ENCODE measurements around the gene CXXC1.
A peak's percentile ranks its signal among the peaks of the same experiment; 100 is the strongest.
"Not testable (repeated sequence)": the region's sequence is repeated elsewhere in the genome, so short reads cannot be mapped to it uniquely, and the experiment has no call there.

Gene CXXC1

DNA sequence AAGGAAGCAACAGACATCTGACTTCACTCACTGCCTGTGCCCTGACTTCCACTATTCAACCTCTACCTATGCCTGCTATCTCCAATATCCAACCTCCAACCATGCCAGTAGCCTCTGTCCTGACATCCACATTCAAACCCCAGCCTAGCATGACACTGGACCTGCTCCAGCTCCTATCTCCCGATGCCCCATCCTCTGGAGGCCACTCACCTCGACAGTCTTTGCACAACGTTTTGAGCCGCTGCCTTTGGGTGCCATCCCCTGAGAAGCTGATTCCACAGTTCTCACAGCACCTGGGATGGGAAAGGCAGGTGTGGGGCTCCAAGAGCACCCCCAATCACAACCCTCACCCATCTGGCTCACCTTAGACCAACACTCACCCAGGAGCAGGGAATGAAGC lies 11.0 kb downstream of the CXXC1 start:
- no peak for DNase-seq

- no peak for DNase-seq
Measured at GRCh38 chr18:50275503-50276036, 11.9 kb downstream of the CXXC1 start.

GRCh38 chr18:50274941-50275340 lies 12.6 kb downstream of the CXXC1 start:
- no peak for DNase-seq

GRCh38 chr18:50274044-50274442 lies 13.4 kb downstream of the CXXC1 start:
- no peak for DNase-seq

DNA sequence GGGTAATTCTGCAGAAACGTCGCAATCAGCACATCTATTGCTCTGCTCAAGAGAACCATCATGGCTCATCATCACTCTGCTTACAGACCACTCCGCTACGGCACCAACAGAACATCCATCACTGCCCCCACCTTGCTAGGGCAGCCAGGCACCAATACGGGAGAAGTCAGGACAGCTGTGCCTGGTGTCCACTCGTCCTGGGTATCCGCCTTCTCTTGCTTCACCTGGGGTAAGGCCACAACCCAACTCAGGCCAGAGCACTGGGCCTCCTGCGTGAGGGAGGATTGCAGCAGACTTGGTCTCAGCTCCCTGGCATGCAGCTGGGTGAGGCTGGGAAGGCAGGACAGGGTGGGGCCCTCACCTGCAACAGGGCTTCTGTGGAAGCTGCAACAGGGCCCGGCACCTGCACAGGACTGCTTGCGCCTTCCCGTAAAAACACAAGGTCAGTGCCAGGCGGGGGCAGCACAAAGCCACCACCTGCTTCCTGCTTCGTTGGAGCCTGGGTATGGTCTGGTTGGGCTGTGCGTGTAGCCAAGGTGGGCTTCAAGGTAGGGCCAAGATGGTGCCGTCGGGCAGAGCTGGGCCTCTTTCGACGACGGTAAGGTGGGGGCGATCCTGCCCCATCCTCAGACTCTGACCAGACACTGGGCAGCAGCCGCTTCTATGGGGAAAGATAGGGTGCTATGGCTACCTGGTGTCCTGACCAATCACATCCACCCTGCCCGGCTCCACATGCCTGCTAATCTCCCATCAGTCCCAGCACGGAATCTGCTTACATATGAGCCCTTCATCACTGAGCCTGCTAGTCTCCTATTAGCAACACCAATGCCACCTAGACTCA lies 14.1 kb downstream of the CXXC1 start:
- no peak for DNase-seq

DNA sequence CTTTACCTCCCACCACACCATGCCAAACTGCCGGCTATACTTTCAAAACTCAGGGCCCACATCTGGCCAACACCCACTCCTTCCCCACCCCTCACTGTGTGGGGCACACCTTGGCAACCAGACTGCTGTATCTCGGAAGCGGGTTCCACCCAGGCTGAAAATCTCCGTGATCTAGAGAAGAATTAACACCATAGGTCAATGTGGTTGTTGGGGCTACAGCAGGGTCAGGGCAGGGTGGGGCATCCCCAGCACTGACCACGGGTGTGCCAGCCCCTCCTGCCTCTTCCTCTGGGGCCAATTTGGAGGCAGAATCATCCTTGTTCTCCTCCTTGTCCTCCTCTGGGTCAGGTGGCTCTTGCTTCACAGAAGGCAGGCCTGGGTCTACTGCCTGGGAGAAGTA lies 14.9 kb downstream of the CXXC1 start:
- DNase-seq = no peak

DNA sequence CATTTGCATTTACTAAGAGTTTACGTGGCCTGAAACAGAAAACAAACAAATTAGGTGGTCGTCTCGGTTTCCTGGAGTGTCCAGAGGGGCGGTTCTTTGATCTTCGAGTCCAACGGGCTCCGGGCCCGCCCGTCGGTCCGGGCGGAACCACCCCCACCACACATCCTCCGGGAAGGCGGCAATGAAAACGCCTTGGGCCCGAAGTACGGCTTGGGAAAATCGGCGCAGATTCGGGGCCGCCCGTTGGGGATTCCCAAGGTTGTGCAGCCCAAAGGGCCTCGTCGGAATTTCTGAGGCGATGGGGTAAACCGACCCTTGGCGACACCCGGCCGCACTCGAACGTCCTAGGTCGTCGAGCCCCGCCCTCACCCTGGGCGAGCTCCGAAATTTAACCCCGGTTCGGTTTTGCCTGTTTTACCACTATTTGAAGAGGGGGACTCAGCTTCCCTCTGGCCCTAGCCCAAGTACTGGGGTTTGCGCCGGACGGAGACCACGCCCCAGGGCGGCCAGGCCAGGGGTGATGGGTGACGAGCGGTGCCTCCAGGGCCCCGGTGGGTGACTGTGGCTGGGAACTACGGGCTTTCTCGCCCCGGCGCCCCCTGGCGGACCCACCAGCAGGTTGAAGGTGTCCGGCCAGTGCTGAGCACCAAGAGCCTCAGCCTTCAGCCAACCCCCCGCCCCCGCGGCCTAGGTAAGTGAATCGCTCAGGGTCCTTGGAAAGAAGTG lies 19.3 kb downstream of the CXXC1 start:
- peak in 39 of 56 donors; percentile 2 to 72 (median 32) for DNase-seq

GRCh38 chr18:50266248-50266704 lies 21.2 kb downstream of the CXXC1 start, which contains the start of gene CFAP53:
Gene CFAP53, minus strand, starts transcription at chr18:50266495. Its CDS starts 91 bp downstream, at chr18:50266404.
- peak in 54 of 56 donors; percentile 18 to 91 (median 77) for DNase-seq

- DNase-seq = no peak
Measured at GRCh38 chr18:50262977-50263376, 24.5 kb downstream of the CXXC1 start.

DNA sequence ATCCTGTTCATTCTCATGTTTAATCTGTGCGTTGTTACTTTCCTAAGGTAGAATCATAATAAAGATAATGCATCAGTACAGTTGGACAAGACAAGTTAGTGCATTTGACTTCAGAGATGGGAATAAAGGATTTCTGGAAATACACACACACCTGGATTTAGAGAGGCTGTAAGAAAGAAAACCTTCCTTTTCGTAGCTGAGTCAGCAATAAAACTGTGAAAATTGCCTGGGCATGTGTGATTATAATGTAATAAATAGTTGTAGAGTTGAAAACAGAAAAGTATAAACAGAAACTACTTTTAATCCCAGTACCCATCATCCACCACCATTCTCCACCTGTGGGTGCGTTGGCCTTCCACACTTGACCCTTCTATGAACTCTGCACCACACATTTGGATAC lies 36.6 kb downstream of the CXXC1 start:
- no peak for DNase-seq

DNA sequence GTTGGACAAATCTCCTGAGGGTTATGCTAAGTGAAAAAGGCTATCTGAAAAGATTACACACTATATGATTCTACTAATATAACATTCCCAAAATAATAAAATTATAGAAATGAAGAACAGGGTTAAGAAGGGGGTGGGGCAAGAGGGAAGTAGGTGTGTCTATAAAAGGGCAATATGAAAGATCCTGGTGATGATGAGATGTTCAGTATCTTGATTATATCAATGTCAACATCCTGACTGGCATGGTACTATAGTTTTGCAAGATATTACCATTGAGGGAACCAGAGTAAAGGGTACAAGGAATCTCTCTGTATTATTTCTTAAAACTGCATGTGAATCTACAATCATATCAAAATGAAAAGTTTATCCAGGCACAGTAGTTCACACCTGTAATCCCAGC lies 37.9 kb downstream of the CXXC1 start:
- DNase-seq = no peak

- no peak for DNase-seq
Measured at GRCh38 chr18:50247561-50247960, 39.9 kb downstream of the CXXC1 start.

- not testable (repeated sequence) for DNase-seq
Measured at GRCh38 chr18:50241768-50242167, 45.7 kb downstream of the CXXC1 start.

- DNase-seq = no peak
Measured at GRCh38 chr18:50240080-50240563, 47.4 kb downstream of the CXXC1 start.

- DNase-seq = no peak
Measured at GRCh38 chr18:50232419-50232818, 55.1 kb downstream of the CXXC1 start.

Measured in amygdala (tissue), 56 donors.